Endothelial cell of umbilical vein (primary cell): ENCODE results near the gene FNIP2. TPM values are rescaled to one million over a fixed set of nuclear protein-coding genes. Genes with fewer than 3 reads are reported as not detected.

ENCODE experiments used
- BruUV-seq: library from RNA; stranded (reverse); fragments of 400-500 nt; replicated peaks from 2 replicates; lab custom pipeline; 2021; lab: Mats Ljungman, UMichigan
- CTCF ChIA-PET: fragments of 300-600, 350-600 bp; sonication (Branson Sonifier 250); formaldehyde crosslinking; loops from one replicate; lab custom pipeline; 2021; ENCODE audit warnings: antibody characterized with exemption, inconsistent platforms; lab: Charles Lee
- POLR2A ChIA-PET: fragments of 300-600, 350-600 bp; sonication (Branson Sonifier 250); formaldehyde crosslinking; loops from one replicate; lab custom pipeline; 2021; ENCODE audit warnings: antibody characterized with exemption, inconsistent platforms; lab: Charles Lee
- DNase-seq: peaks from one replicate; pipeline ENCODE4 v3.0.0-alpha.2; 2011; ENCODE audit warnings: low read depth, low spot score
- FAIRE-seq: peaks from 2 replicates; lab custom pipeline; 2011; peaks lifted over from hg19 to GRCh38; lab: Jason Lieb, UNC
- H2AFZ ChIP-seq: 2 replicates; pipeline ENCODE4 v1.6.0; 2012; ENCODE audit warnings: low read depth, low read length, control low read depth, inconsistent platforms
- H3K27ac ChIP-seq: 2 replicates; pipeline ENCODE4 v1.5.1; 2011; ENCODE audit warnings: low read depth, mild to moderate bottlenecking, control low read depth, low read length, moderate library complexity; ENCODE audit not compliant: insufficient read depth
- H3K27me3 ChIP-seq, 2 experiments: 2 replicates each; pipeline versions ENCODE4 v1.6.0 to v1.6.1; 2011; ENCODE audit warnings: low read length in 2 of 2, mixed read lengths in 1 of 2; ENCODE audit not compliant: control insufficient read depth in 2 of 2, insufficient read depth in 2 of 2
- H3K36me3 ChIP-seq, 2 experiments: 2 replicates in 1 of 2; 3 replicates in 1 of 2; pipeline ENCODE4 v1.5.1; 2011; ENCODE audit warnings: low read length in 2 of 2, mild to moderate bottlenecking in 1 of 2, moderate library complexity in 1 of 2; ENCODE audit not compliant: control insufficient read depth in 2 of 2, insufficient read depth in 2 of 2; ENCODE audit errors: extremely low read depth in 1 of 2
- H3K4me1 ChIP-seq: 3 replicates; pipeline ENCODE4 v1.5.1; 2011; ENCODE audit warnings: mild to moderate bottlenecking, low read length; ENCODE audit not compliant: control insufficient read depth, insufficient read depth; ENCODE audit errors: extremely low read depth
- H3K4me2 ChIP-seq: 2 replicates; pipeline ENCODE4 v1.6.1; 2011; ENCODE audit warnings: low read length, control low read depth, mixed read lengths; ENCODE audit not compliant: insufficient read depth
- H3K4me3 ChIP-seq, 3 experiments: fragments of 200-600 bp in 1 of 3; sonication (generic), shearing (Covaris generic) in 1 of 3; replicated peaks in 1 of 3; 2 replicates each; pipeline ENCODE4 v1.5.1; 2011 to 2016; ENCODE audit warnings: control low read depth in 3 of 3, low read length in 3 of 3, mild to moderate bottlenecking in 2 of 3, inconsistent platforms in 1 of 3, low read depth in 1 of 3, moderate library complexity in 1 of 3; ENCODE audit not compliant: insufficient read depth in 1 of 3
- H3K79me2 ChIP-seq: 2 replicates; pipeline ENCODE4 v1.6.0; 2012; ENCODE audit warnings: low read length, inconsistent platforms; ENCODE audit not compliant: control insufficient read depth, insufficient read depth
- H3K9ac ChIP-seq: replicated peaks from 2 replicates; pipeline ENCODE3; 2011; ENCODE audit warnings: low read length, control low read depth; ENCODE audit not compliant: insufficient read depth; ENCODE audit errors: extremely low read depth
- H3K9me1 ChIP-seq: replicated peaks from 3 replicates; pipeline ENCODE4 v1.6.0; 2011; ENCODE audit warnings: mild to moderate bottlenecking, low read length; ENCODE audit not compliant: control insufficient read depth, insufficient read depth; ENCODE audit errors: extremely low read depth
- H3K9me3 ChIP-seq: replicated peaks from 2 replicates; pipeline ENCODE4 v1.5.1; 2012; ENCODE audit warnings: low read length, inconsistent platforms; ENCODE audit not compliant: control insufficient read depth, insufficient read depth
- H4K20me1 ChIP-seq: replicated peaks from 2 replicates; pipeline ENCODE3; 2011; ENCODE audit warnings: mild to moderate bottlenecking, low read length; ENCODE audit not compliant: control insufficient read depth, insufficient read depth; ENCODE audit errors: extremely low read depth
- EZH2 ChIP-seq: IDR thresholded peaks from 2 replicates; pipeline ENCODE4 v1.6.1; 2012; ENCODE audit warnings: borderline replicate concordance, low read depth, mild to moderate bottlenecking, moderate library complexity, low read length, inconsistent platforms; ENCODE audit not compliant: severe bottlenecking
- FOS ChIP-seq: IDR thresholded peaks from 2 replicates; pipeline ENCODE4 v1.6.1; 2011; ENCODE audit warnings: mild to moderate bottlenecking, low read length, moderate library complexity, borderline replicate concordance; ENCODE audit not compliant: insufficient read depth
- GATA2 ChIP-seq: IDR thresholded peaks from 2 replicates; pipeline ENCODE4 v1.7.0; 2011; ENCODE audit warnings: low read depth, mild to moderate bottlenecking, moderate library complexity, mixed read lengths, low read length; ENCODE audit not compliant: insufficient read length, insufficient read depth
- JUN ChIP-seq: IDR thresholded peaks from 2 replicates; pipeline ENCODE4 v1.6.1; 2011; ENCODE audit warnings: borderline replicate concordance, low read depth; ENCODE audit not compliant: insufficient read length, insufficient read depth
- MYC ChIP-seq: IDR thresholded peaks from one replicate; pipeline ENCODE4 v1.6.1; 2011; ENCODE audit warnings: mild to moderate bottlenecking, low read depth, low read length
- POLR2A ChIP-seq: IDR thresholded peaks from 2 replicates; pipeline ENCODE4 v1.6.1; 2012; ENCODE audit warnings: low read depth, mild to moderate bottlenecking, control low read depth, low read length
- POLR2AphosphoS5 ChIP-seq: IDR thresholded peaks from 2 replicates; pipeline ENCODE4 v1.6.1; 2012; ENCODE audit warnings: low read depth, mild to moderate bottlenecking, control low read depth, low read length, moderate library complexity; ENCODE audit not compliant: insufficient read depth
- dilution Hi-C: fragments of 300-500 bp; cut with MboI; formaldehyde crosslinking; loops from one replicate; pipeline ENCODE4 v1.15.0; 2019; ENCODE audit warnings: low sequenced_read_pairs; ENCODE audit not compliant: extremely low pct_ligation_motif_present
- intact Hi-C: fragments of 100-400 bp; cut with micrococcal nuclease; formaldehyde crosslinking; loops from one replicate; pipeline ENCODE4 v1.10.0; 2022
- polyA plus RNA-seq, 4 experiments: library from polyadenylated mRNA; depleted of rRNA in 3 of 4; stranded (reverse) in 3 of 4; unstranded in 1 of 4; fragments of >200 nt; gene quantifications; 2 replicates each; pipeline versions ENCODE4 v1.2.1 to v1.2.3, GENCODE V29; 2011 to 2012; ENCODE audit warnings: missing spikeins in 1 of 4
- total RNA-seq: library from RNA; stranded (reverse); gene quantifications from 2 replicates; pipeline ENCODE4 v1.2.3, GENCODE V29; 2021
- TF ChIP-seq, protein P1 (sequence below): IDR thresholded peaks from 2 replicates; pipeline ENCODE4 v1.6.1; 2011; ENCODE audit not compliant: insufficient read depth, insufficient read length
- TF ChIP-seq, protein P2 (sequence below), 2 donors: IDR thresholded peaks; 1 replicate in 1 of 2; 2 replicates in 1 of 2; pipeline ENCODE4 v1.5.1; 2011; ENCODE audit warnings: low read length in 2 of 2, mild to moderate bottlenecking in 2 of 2, moderate library complexity in 2 of 2, control low read depth in 1 of 2, inconsistent platforms in 1 of 2, low read depth in 1 of 2; ENCODE audit not compliant: insufficient read depth in 1 of 2; ENCODE audit errors: extremely low read depth in 1 of 2

FNIP2 gene
- total and polyA plus RNA-seq, 2 donors (not counting 3 experiments of a cell fraction or from before 2014, with no cell fraction given), result 4.5 to 14.4 TPM

DNA sequence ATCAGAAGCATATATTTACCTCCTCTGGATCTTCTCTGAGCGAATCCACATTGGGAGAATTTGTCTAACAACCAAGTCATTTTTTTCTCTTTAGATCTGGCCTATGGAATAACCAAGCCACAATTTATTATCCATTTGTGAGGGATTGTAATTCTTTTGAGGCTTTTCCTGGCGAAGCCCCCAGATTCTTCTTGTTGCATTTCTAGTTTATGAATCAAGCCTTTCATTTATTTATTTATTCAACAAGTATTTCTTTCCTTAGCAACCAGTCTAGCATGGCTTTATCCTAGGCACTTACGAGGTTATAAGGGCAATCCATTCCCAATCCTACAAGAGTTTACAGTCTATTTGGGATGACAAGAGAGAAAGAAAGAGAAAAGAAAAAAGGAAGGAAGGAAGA is 18.4 kb upstream of the FNIP2 start:
- H3K27me3 ChIP-seq, result no peaks in the 10 kb centered on the region
- no peak overlapping the region for H3K9ac ChIP-seq
- no peak overlapping the region for H3K4me3 ChIP-seq
- ChIA-PET CTCF (no interaction called here), POLR2A (no interaction called here)
- no TSS peak for BruUV-seq
- intact Hi-C loops (no loop called here), dilution Hi-C loops (no loop called here)
- H3K4me1 ChIP-seq, result no peaks in the 10 kb centered on the region
- H4K20me1 ChIP-seq, result no peaks in the 10 kb centered on the region
- H3K9me1 ChIP-seq, result no peaks in the 10 kb centered on the region
- no peak overlapping the region for H2AFZ ChIP-seq
- FAIRE-seq, result no peak
- TF ChIP-seq EZH2 (no peak), POLR2A (no peak), POLR2AphosphoS5 (no peak)
- no peak for DNase-seq
- H3K79me2 ChIP-seq, result no peaks in the 10 kb centered on the region
- no peaks in the 10 kb centered on the region for H3K36me3 ChIP-seq
- no peak overlapping the region for H3K27ac ChIP-seq
- H3K9me3 ChIP-seq, result no peaks in the 10 kb centered on the region
- H3K4me2 ChIP-seq, result no peak overlapping the region

DNA sequence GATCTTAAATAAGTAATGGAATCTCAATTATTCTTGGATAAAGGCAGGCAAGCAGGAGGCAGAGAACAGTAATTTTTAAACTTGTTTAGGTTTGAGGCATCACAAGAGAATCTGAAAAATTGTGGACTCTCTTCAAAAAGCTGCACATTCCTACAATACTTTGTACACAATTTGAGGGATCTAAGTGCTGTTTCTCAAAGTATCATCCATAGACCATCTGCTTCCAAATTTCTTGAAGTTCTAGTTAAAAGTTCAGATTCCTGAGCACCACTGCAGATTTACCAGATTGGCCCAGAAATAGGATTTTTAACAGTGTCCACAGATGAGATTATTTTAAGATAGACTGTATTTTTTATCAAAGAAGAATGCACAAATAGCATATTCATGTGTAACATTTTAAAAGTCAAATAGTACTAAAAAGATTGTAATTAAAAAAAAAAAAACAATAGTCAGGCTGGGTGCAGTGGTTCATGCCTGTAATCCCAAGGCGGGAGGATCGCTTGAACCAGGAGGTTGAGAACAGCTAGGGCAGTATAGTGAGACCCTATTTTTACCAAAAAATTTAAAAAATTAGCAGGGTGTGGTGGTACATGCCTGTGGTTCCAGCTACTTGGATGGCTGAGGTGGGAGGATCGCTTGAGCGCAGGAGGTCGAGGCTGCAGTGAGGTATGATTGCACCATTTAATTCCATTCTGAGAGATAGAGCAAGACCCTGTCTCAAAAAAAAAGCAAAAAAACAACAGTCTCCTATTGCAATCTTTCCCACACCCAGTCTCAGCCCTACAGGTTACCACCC is 14.2 kb upstream of the FNIP2 start:
- H3K4me3 ChIP-seq, result no peak overlapping the region
- no peak overlapping the region for H3K4me2 ChIP-seq
- H3K4me1 ChIP-seq, result no peaks in the 10 kb centered on the region
- no TSS peak for BruUV-seq
- H3K36me3 ChIP-seq, result no peaks in the 10 kb centered on the region
- no peak for DNase-seq
- dilution Hi-C loops (no loop called here), intact Hi-C loops (no loop called here)
- no peak for TF ChIP-seq POLR2AphosphoS5
- no peak for TF ChIP-seq EZH2
- no peak for TF ChIP-seq FOS
- TF ChIP-seq, protein P1, sequence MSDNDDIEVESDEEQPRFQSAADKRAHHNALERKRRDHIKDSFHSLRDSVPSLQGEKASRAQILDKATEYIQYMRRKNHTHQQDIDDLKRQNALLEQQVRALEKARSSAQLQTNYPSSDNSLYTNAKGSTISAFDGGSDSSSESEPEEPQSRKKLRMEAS, result no peak
- no peak for TF ChIP-seq GATA2
- no peak for TF ChIP-seq JUN
- TF ChIP-seq, protein P2, sequence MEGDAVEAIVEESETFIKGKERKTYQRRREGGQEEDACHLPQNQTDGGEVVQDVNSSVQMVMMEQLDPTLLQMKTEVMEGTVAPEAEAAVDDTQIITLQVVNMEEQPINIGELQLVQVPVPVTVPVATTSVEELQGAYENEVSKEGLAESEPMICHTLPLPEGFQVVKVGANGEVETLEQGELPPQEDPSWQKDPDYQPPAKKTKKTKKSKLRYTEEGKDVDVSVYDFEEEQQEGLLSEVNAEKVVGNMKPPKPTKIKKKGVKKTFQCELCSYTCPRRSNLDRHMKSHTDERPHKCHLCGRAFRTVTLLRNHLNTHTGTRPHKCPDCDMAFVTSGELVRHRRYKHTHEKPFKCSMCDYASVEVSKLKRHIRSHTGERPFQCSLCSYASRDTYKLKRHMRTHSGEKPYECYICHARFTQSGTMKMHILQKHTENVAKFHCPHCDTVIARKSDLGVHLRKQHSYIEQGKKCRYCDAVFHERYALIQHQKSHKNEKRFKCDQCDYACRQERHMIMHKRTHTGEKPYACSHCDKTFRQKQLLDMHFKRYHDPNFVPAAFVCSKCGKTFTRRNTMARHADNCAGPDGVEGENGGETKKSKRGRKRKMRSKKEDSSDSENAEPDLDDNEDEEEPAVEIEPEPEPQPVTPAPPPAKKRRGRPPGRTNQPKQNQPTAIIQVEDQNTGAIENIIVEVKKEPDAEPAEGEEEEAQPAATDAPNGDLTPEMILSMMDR (IDR thresholded peaks at IDR 0.05; ENCODE audit: extremely low read depth in 1 of 2, insufficient read depth in 1 of 2, low read depth in 1 of 2, low read length in 2 of 2), result no peak
- TF ChIP-seq MYC, result no peak
- no peak for TF ChIP-seq POLR2A
- ChIA-PET POLR2A (no interaction called here), CTCF (interaction anchor here (0.7 to 0.9 kb wide), 3 partner anchors 79 to 448 kb away, joined by 3 to 5 read pairs (median 3); no protein-coding TSS in a partner anchor)
- no peaks in the 10 kb centered on the region for H4K20me1 ChIP-seq
- H3K27me3 ChIP-seq, result no peaks in the 10 kb centered on the region
- no peaks in the 10 kb centered on the region for H3K79me2 ChIP-seq
- H3K9me3 ChIP-seq, result no peaks in the 10 kb centered on the region
- H3K27ac ChIP-seq, result no peak overlapping the region
- H3K9me1 ChIP-seq, result no peaks in the 10 kb centered on the region
- no peak overlapping the region for H3K9ac ChIP-seq
- FAIRE-seq, result no peak
- H2AFZ ChIP-seq, result no peak overlapping the region
